Transverse colon (tissue), 4 donors: ENCODE results near the gene KSR1.

Experiments
- CTCF ChIP-seq, 5 experiments: fragments of 200-600 bp in 3 of 5; fragments of 450-650 bp in 2 of 5; sonication (generic) in 3 of 5; IDR thresholded peaks; 1 replicate in 2 of 5; 2 replicates in 3 of 5; pipeline ENCODE4 v1.5.1; 2016 to 2017; ENCODE audit warnings: antibody characterized with exemption in 5 of 5, inconsistent platforms in 3 of 5, mild to moderate bottlenecking in 2 of 5, moderate library complexity in 1 of 5
- EP300 ChIP-seq: sonication (generic); formaldehyde crosslinking; IDR thresholded peaks from one replicate; pipeline ENCODE4 v1.6.1; 2017; ENCODE audit warnings: antibody characterized with exemption, low read depth
- POLR2AphosphoS5 ChIP-seq, 3 donors: sonication (generic); formaldehyde crosslinking; IDR thresholded peaks; one replicate each; pipeline ENCODE4 v1.6.1; 2016; ENCODE audit warnings: antibody characterized with exemption in 3 of 3

DNA sequence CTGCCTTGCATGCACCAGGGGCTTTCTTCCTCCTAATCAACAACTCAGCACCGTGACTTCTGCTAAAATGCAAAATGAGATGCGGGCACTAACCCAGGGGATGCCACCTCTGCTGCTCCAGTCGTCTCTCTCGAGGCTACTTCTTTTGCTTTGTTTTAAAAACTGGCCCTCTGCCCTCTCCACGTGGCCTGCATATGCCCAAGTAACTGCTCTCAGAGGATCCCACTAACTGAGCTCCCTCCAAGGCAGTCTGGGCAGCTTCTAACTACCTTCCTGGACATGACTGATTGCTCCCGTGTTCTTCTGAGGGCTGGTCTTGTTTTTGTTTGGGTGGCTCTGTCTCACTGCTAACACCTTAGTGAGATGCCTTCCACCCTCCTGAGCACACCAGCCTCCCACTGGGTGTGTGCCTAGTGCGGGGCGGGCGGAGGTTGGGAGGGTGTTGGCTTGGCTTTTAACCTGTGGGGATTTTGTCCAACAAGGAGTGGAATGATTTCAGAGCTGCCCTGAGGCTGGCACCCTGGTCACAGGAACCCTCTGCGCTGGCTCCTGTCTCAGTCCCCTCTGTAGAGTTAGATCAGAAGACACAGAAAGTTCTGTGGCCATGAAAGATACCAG is 165.8 kb downstream of the KSR1 start:
- TF ChIP-seq CTCF (IDR thresholded peaks at IDR 0.05) (no peak), POLR2AphosphoS5 (IDR thresholded peaks at IDR 0.05) (no peak), EP300 (no peak)
